IPS-15b (cell line): ENCODE measurements around the gene CYFIP2.

ENCODE experiments used
- H3K27me3 ChIP-seq: one replicate; pipeline ENCODE4 v1.6.1; 2013; ENCODE audit warnings: low read length; ENCODE audit not compliant: control insufficient read depth, insufficient read depth
- H3K36me3 ChIP-seq: one replicate; pipeline ENCODE4 v1.6.1; 2013; ENCODE audit warnings: low read length; ENCODE audit not compliant: control insufficient read depth, insufficient read depth
- H3K4me1 ChIP-seq: one replicate; pipeline ENCODE4 v1.6.1; 2013; ENCODE audit warnings: mild to moderate bottlenecking, low read length; ENCODE audit not compliant: control insufficient read depth, insufficient read depth
- H3K4me3 ChIP-seq: one replicate; pipeline ENCODE4 v1.5.1; 2013; ENCODE audit warnings: low read depth, low read length
- H3K9ac ChIP-seq: one replicate; pipeline ENCODE4 v1.6.1; 2013; ENCODE audit warnings: low read depth, mild to moderate bottlenecking, low read length
- H3K9me3 ChIP-seq: one replicate; pipeline ENCODE4 v1.6.1; 2013; ENCODE audit warnings: mild to moderate bottlenecking, low read length; ENCODE audit not compliant: control insufficient read depth, insufficient read depth

Gene CYFIP2

GRCh38 chr5:157356576-157356975, 90.7 kb downstream of the CYFIP2 start:
- H3K9ac ChIP-seq, result no peak overlapping the region
- H3K4me1 ChIP-seq, result peaks cover 5% of the 10 kb centered on the region
- no peak overlapping the region for H3K4me3 ChIP-seq
- H3K36me3 ChIP-seq, result peaks cover 5% of the 10 kb centered on the region
- H3K27me3 ChIP-seq, result no peaks in the 10 kb centered on the region
- H3K9me3 ChIP-seq, result no peaks in the 10 kb centered on the region

GRCh38 chr5:157357823-157358222, 91.9 kb downstream of the CYFIP2 start:
- H3K9ac ChIP-seq, result no peak overlapping the region
- H3K9me3 ChIP-seq, result no peaks in the 10 kb centered on the region
- no peak overlapping the region for H3K4me3 ChIP-seq
- H3K27me3 ChIP-seq, result no peaks in the 10 kb centered on the region
- H3K36me3 ChIP-seq, result peaks cover 5% of the 10 kb centered on the region
- peaks cover 5% of the 10 kb centered on the region for H3K4me1 ChIP-seq

- H3K4me1 ChIP-seq, result no peaks in the 10 kb centered on the region
- H3K27me3 ChIP-seq, result no peaks in the 10 kb centered on the region
- peaks cover 5% of the 10 kb centered on the region for H3K36me3 ChIP-seq
- no peaks in the 10 kb centered on the region for H3K9me3 ChIP-seq
- no peak overlapping the region for H3K9ac ChIP-seq
- no peak overlapping the region for H3K4me3 ChIP-seq
These were observed 92.9 kb downstream of the CYFIP2 start for GRCh38 chr5:157358871-157359270.

GRCh38 chr5:157359356-157360055, 93.6 kb downstream of the CYFIP2 start:
- H3K4me1 ChIP-seq, result no peaks in the 10 kb centered on the region
- no peaks in the 10 kb centered on the region for H3K27me3 ChIP-seq
- peaks cover 5% of the 10 kb centered on the region for H3K36me3 ChIP-seq
- H3K4me3 ChIP-seq, result no peak overlapping the region
- no peaks in the 10 kb centered on the region for H3K9me3 ChIP-seq
- no peak overlapping the region for H3K9ac ChIP-seq

- Histone ChIP-seq H3K9ac (no peak overlapping the region), H3K9me3 (no peaks in the 10 kb centered on the region), H3K27me3 (no peaks in the 10 kb centered on the region), H3K4me3 (no peak overlapping the region), H3K4me1 (no peaks in the 10 kb centered on the region), H3K36me3 (peaks cover 5% of the 10 kb centered on the region)
These were observed 96.1 kb downstream of the CYFIP2 start for GRCh38 chr5:157362012-157362411.

GRCh38 chr5:157362502-157362901, 96.6 kb downstream of the CYFIP2 start:
- Histone ChIP-seq H3K9me3 (no peaks in the 10 kb centered on the region), H3K4me3 (no peak overlapping the region), H3K9ac (no peak overlapping the region), H3K4me1 (no peaks in the 10 kb centered on the region), H3K27me3 (no peaks in the 10 kb centered on the region), H3K36me3 (peaks cover 5% of the 10 kb centered on the region)

- Histone ChIP-seq H3K9ac (no peak overlapping the region), H3K9me3 (no peaks in the 10 kb centered on the region), H3K27me3 (no peaks in the 10 kb centered on the region), H3K36me3 (peaks cover 5% of the 10 kb centered on the region), H3K4me3 (no peak overlapping the region), H3K4me1 (no peaks in the 10 kb centered on the region)
These were observed 97.1 kb downstream of the CYFIP2 start for GRCh38 chr5:157362982-157363381.

- H3K9ac ChIP-seq, result no peak overlapping the region
- peaks cover 2% of the 10 kb centered on the region for H3K4me1 ChIP-seq
- H3K9me3 ChIP-seq, result no peaks in the 10 kb centered on the region
- H3K27me3 ChIP-seq, result peaks cover 7% of the 10 kb centered on the region
- H3K4me3 ChIP-seq, result no peak overlapping the region
- H3K36me3 ChIP-seq, result peaks cover 5% of the 10 kb centered on the region
These were observed 99.8 kb downstream of the CYFIP2 start for GRCh38 chr5:157365732-157366131.

- no peaks in the 10 kb centered on the region for H3K36me3 ChIP-seq
- H3K4me3 ChIP-seq, result no peak overlapping the region
These were observed 101.1 kb downstream of the CYFIP2 start for GRCh38 chr5:157366741-157367674.

GRCh38 chr5:157369507-157369906, 103.6 kb downstream of the CYFIP2 start:
- no peaks in the 10 kb centered on the region for H3K36me3 ChIP-seq
- H3K4me1 ChIP-seq, result peaks cover 12% of the 10 kb centered on the region
- H3K27me3 ChIP-seq, result peaks cover 12% of the 10 kb centered on the region
- no peaks in the 10 kb centered on the region for H3K9me3 ChIP-seq
- no peak overlapping the region for H3K9ac ChIP-seq
- H3K4me3 ChIP-seq, result no peak overlapping the region

More at GRCh38 chr5:157366741-157367674, 101.1 kb downstream of the CYFIP2 start:
- H3K9me3 ChIP-seq, result no peaks in the 10 kb centered on the region
- peaks cover 12% of the 10 kb centered on the region for H3K4me1 ChIP-seq
- no peak overlapping the region for H3K9ac ChIP-seq
- H3K27me3 ChIP-seq, result peaks cover 12% of the 10 kb centered on the region

- H3K4me1 ChIP-seq, result peaks cover 12% of the 10 kb centered on the region
- no peak overlapping the region for H3K4me3 ChIP-seq
- H3K36me3 ChIP-seq, result no peaks in the 10 kb centered on the region
- no peaks in the 10 kb centered on the region for H3K9me3 ChIP-seq
- H3K9ac ChIP-seq, result no peak overlapping the region
- peaks cover 12% of the 10 kb centered on the region for H3K27me3 ChIP-seq
These were observed 105.0 kb downstream of the CYFIP2 start for GRCh38 chr5:157370967-157371366.
